HG03520 (cell line): ENCODE results near the gene PRKAR2A.
A peak's percentile ranks its signal among the peaks of the same experiment; 100 is the strongest.
"Not testable (repeated sequence)": the region's sequence is repeated elsewhere in the genome, so short reads cannot be mapped to it uniquely, and the experiment has no call there.

Experiments
- ATAC-seq: cut with Tn5 transposase; IDR thresholded peaks from one replicate; pipeline ENCODE4 v1.9.1; 2021; ENCODE audit warnings: mild to moderate bottlenecking, moderate library complexity; ENCODE audit not compliant: unreplicated experiment

The PRKAR2A gene

DNA sequence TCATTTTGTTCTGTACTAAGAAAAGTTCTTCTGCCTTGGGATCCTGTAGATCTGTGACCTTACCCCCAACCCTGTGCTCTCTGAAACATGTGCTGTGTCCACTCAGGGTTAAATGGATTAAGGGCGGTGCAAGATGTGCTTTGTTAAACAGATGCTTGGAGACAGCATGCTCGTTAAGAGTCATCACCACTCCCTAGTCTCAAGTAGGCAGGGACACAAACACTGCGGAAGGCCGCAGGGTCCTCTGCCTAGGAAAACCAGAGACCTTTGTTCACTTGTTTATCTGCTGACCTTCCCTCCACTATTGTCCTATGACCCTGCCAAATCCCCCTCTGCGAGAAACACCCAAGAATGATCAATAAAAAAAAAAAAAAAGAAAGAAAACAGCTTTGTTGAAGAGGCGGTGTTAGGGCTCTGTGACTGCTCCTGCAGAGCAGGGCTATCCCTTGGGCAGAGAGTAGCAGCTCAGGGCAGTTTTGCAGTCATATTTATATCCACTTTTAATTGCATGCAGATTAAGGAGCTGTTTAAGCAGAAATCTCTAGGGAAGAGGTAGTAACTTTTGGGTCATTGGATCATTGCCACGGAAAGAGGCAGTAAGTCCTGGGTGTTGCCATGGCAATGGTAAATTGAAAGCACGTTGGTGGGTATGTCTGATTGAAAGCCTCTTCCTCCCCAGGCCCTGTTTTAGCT, 112.5 kb downstream of the PRKAR2A start:
- ATAC-seq = not testable (repeated sequence)

DNA sequence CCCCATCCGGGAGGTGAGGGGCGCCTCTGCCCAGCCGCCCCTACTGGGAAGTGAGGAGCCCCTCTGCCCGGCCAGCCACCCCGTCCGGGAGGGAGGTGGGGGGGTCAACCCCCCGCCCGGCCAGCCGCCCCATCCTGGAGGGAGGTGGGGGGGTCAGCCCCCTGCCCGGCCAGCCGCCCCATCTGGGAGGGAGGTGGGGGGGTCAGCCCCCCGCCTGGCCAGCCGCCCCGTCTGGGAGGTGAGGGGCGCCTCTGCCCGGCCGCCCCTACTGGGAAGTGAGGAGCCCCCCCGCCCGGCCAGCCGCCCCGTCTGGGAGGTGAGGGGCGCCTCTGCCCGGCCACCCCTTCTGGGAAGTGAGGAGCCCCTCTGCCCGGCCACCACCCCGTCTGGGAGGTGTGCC, 113.1 kb downstream of the PRKAR2A start:
- not testable (repeated sequence) for ATAC-seq

DNA sequence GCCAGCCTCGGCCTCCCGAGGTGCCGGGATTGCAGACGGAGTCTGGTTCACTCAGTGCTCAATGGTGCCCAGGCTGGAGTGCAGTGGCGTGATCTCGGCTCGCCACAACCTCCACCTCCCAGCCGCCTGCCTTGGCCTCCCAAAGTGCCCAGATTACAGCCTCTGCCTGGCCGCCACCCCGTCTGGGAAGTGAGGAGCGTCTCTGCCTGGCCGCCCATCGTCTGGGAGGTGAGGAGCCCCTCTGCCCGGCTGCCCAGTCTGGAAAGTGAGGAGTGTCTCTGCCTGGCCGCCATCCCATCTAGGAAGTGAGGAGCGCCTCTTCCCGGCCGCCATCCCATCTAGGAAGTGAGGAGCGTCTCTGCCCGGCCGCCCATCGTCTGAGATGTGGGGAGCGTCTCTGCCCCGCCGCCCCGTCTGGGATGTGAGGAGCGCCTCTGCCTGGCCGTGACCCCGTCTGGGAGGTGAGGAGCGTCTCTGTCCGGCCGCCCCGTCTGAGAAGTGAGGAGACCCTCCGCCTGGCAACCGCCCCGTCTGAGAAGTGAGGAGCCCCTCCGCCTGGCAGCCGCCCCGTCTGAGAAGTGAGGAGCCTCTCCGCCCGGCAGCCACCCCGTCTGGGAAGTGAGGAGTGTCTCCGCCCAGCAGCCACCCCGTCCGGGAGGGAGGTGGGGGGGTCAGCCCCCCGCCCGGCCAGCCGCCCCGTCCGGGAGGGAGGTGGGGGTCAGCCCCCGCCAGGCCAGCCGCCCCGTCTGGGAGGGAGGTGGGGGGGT, 113.7 kb downstream of the PRKAR2A start:
- ATAC-seq = not testable (repeated sequence)

DNA sequence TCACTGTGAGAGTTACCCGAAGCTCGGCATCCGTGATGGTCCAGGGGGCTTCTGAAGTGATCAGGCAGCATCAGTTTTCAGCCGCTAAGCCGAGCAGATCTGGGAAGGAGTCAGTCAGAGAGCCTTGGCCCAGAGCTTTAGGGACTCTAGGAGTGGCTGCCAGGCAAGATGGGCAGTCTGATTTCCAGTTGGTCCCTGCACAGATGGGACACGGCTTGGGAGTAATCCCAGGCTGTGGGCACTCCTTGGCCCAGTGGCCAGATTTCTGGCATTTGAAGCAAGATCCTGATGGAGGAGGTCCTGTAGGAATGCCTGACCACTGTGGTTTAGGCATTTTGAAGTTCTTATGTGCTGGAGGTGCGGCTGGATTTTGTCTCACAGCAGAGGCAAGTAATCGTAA, 120.2 kb downstream of the PRKAR2A start:
- no peak for ATAC-seq

DNA sequence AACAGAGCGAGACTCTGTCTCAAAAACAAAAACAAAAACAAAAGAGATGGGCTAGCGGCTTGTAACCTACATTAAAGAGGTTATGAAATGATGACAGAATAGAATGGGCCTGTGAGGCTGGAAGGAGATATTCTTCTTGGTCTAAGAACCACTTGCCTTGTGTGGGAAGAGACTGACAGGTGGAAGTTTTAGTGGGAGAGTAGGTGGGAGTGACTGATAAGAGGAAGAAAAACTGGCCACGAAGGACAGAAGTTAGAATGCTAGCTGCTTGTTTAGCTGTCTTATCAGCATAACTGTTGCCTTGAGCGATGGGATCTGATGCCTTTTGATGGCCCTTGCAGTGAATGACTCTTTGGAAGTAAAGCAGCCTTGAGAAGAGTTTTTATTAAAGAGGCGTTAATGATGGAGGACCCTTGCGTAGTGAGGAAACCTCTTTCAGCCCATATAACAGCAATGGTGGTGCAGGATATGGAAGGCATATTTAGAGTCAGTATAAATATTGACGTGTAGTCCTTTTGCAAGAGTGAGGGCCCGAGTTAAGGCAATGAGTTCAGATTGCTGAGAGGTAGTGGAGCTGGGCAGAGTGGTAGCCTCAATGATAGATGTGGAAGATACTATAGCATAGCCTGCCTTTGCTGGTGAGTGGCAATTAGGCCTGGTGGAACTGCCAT, 122.4 kb downstream of the PRKAR2A start:
- ATAC-seq = not testable (repeated sequence)

DNA sequence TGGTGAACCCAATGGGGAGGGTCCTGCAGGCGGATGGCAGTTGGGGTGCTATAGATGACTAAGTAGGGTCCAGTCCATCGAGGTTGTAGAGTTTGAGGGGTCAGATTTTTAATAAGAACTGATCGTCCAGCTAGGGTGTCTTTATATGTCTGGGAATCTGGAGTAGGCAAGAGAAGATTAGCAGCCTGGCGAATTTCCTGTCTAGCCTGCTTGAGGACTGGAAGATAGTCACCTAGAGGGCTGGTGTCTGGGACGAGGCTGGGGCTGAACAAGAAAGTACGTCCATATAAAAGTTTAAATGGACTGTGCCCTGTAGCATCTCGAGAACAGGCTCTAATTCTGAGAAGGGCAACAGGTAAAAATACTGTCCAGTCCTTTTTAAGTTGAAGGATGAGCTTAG, 123.9 kb downstream of the PRKAR2A start:
- ATAC-seq = no peak

DNA sequence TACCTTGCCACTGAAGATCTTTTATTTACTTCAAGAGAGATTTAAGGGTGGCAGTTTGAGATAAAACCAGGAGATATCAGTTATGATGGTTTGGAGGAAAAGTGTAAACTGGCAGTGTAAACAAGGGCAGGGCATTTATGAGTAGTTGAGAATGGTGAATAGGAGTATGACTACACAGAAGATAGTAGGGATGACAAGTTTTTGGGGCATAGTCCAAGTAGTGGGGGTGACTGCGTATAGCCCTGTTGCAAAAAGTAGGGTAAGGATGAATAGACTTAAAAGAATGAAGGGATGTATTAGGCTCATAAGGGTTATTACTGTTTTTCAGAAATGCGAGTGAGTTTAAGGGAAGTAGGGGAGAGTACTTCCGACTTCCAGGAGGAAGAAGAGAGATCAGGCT, 124.4 kb downstream of the PRKAR2A start:
- ATAC-seq = not testable (repeated sequence)

DNA sequence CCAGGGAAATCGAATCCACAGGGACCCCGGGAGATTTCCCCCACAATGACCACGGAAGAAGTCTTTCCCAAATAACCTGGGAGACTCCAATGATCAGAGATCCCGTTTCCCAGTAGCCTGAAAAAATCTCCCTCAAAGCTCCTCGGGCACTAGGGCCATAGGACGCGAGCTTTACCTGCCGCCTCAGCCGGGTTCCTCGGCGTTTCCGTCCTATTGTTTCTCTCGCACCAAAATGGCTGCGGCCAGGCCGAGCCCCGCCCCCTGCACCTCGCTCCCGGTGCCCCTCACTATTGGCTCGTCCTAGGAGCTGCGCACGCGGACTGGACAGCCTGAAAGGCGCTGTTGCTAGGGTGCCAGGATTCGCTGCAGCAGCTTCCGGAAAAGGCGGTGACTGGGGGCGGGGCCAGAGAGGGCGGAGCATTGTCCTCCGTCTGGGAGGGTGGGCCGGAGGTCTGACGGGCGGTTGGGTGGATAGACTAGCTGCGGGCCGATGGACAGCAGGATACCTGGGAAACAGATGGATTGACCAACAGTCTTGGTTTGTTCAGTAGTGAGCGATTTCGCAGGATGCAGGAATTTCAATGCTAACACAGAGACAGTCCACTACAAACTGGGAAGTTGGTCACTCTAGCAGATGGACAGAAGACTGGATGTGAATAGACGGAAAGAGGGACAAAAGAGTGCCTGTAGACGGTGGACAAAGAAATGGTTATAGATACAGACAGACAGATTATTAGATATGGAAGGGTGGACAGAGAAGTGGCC, 130.5 kb downstream of the PRKAR2A start, which contains the start of gene IP6K2:
Gene IP6K2 (minus strand): TSS at position 240 of the 765 bp plus-strand sequence. CDS start 21,930 bp downstream, outside the sequence.
- peak; percentile 97 for ATAC-seq

DNA sequence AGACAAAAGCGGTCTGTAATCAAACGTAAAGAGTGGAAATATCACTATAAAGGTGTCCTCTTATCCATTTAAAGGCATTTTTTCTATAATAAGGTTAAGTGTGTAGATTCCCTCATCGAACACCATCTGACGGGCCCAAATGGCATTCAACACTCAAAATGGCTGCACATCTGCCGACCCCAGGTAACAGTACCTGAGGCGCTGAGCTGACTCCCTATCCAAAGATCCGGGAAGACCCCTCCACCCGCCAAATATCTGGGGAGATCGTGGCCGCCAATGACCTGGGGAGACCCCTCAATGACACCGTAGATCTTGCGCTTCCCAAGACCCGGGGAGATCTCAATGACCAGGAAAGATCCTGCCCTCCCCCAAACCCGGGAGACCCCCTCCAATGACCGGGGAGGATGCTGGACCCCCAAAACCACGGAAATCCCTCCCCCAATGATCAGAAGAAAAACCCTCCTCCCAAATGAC, 131.1 kb downstream of the PRKAR2A start:
- ATAC-seq = no peak

DNA sequence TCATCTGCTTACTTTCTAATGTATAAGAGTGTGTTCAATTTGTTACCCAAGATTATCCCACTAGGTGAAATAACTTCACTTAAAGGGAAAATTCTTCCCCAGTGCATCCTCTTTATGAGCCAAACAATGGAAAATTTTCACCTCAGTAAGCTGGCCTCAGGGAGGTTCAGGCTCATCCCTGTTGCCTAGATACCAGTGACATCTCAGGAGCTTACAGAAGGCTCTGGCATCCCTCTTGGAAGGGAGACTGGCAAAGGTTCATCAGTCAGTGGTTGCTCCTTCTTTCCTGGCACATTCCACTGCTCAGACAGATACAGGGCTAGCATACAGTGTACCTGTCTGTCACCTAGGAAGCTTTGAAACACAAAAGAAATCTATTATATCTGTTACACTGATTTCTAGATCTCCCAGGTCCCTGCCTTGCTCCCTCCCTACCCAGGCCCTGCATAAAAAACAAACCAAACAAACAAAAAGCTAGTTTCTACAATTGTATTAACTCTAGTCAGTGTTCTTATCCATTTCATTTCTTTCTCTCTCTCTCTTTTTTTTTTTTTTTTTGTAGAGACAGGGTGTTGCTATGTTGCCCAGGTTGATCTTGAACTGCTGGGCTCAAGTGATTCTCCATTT, 132.4 kb downstream of the PRKAR2A start:
- no peak for ATAC-seq

DNA sequence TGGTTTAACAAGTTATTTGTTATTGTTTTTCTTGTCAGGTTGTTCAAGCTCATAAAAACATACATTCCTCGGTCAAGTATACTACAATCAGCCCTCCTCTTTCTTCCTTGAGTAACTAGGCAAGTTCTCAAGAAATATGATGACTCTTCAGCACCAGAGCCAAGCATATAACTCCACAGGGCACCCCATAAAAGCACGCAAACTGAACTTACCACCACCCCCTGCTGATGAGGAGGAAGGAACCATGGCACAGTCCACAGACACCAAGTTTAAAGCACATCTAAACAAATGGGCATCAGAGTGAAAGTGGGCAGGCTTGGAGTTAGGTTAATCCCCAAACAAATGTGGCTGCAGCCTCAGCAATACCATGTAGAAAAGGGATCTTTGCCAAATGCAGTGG, 135.9 kb downstream of the PRKAR2A start:
- ATAC-seq = no peak

DNA sequence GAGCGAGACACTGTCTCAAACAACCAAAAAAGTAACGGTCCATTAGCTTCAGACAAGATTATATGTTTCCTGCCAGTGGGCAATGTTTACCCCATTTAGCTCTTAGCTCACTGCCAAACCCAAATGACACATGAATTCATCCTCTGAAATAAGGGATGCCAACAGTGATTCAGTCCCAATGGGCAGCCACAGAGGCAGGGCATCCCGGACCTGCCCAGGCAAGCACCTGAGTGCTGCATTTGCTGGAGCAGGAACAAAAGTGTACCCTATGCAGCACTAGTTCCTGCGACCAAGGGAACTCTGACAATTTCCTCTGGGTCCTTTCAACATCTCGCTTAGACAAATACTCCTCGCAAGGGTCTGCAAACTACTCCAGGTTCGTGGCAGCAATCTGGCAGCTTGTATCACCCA, 138.6 kb downstream of the PRKAR2A start:
- ATAC-seq = no peak

DNA sequence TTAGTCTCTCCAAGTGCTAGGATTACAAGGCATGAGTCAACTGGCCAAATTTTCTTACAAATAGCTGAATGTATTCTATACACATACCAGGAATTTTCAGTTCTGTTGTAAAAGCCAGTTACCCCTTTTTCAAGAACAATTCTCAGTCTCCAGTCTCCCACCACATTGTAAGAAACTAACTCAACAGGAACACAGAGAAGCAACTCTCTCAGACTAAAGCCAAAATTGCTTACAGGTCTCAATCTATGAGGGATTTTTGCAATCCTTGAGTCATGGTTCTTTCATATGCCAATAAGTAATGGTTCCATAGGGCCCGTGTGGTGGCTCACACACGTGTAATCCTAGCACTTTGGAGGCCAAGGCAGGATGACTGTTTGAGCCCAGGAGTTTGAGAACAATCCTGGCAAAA, 139.2 kb downstream of the PRKAR2A start:
- ATAC-seq = no peak

DNA sequence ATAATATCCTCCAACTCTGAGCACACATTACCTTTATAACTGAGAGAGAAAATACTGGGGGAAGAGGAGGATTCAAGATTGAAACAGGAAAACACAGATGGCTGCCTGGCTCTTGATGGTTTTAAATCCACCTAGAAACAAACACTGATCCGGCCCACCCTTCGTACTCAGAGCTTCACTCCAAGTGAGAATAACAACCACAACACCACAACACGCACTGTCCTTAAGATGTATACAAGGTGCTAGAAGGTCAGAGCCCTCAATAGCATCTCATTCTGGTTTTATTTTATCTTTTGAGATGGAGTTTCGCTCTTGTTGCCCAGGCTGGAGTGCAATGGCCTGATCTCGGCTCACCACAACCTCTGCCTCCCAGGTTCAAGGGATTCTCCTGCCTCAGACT, 140.5 kb downstream of the PRKAR2A start:
- ATAC-seq = no peak

DNA sequence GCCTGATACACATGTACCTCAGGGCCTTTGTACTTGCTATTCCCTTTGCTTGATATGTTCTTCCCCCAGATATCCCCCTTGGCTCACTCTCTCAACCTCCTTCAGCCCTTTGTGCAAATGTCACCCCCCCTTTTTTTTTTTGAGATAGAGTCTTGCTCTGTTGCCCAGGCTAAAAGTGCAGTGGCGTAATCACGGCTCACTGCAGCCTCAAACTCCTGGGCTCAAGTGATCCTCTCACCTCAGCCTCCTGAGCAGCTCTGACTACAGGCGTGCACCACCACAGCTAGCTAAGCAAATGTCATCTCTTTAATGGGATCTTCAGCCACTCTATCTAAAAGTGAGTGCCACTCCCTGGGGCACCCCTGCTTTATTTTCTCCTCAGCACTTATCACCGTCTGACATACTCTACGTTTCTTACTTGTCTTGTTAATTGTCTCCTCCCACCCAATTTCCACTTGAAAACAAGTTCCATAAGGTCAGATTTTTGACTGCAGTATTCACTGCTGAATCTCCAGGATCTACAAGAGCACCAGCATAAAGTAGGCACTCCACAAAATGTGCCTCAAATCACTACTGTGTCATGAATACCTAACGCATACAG, 145.3 kb downstream of the PRKAR2A start:
- no peak for ATAC-seq

DNA sequence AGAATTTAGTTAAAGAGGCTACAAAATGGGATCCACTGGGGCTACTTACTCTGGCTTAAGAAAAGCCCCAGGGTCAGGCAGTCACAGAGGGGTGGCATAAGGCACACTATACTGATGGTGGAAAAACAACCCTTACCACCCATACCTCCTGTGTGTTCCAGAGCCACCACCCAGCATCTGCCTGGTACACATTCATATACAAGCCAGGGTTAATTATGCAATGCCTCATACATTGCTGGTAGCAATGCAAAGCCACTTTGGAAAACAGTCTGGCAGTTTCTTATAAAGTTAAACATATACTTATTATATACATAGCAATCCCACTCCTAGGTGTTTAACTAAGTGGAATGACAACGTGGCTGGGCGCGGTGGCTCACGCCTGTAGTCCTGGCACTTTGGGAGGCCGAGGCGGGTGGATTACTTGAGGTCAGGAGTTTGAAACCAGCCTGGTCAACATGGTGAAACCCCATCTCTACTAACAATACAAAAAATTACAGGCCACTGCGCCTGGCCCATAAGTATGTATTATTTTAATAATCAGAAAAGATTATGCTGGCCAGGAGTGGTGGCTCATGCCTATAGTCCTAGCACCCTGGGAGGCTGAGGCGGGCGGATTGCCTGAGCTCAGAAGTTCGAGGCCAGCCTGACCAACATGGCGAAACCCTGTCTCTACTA, 146.8 kb downstream of the PRKAR2A start:
- no peak for ATAC-seq

DNA sequence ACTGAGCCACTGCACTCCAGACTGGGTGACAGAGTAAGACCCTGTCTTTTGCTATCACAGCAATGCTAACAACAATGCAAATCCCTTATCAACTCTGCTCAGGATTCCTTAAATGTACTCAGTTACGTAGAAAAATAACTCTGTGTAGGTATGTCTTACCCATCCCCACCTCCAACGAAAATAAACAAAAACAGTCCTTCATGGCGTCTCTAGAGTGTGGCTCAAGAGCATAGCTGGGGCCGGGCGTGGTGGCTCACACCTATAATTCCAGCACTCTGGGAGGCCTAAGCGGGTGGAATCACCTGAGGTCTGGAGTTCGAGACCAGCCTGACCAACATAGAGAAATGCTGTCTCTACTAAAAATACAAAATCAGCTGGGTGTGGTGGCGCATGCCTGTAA, 148.8 kb downstream of the PRKAR2A start:
- no peak for ATAC-seq

DNA sequence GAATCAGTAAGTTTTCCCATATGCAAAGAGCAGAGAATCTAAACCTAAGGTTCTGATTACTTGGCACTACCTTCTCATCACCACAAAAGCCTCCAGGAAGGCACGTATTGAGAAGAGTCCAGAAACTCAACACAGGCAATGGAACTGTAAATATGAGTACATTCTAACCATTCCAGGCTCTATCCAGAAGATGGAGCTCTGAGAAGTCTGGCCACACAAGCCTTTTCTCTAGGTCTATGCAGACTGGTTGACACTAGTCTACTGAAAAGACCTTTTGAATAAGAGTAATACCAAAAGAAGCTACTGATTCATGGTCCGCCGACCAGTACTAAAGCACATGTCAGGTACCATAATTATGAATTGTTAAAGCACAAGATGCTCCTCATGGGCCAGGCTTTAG, 149.7 kb downstream of the PRKAR2A start:
- ATAC-seq = no peak

DNA sequence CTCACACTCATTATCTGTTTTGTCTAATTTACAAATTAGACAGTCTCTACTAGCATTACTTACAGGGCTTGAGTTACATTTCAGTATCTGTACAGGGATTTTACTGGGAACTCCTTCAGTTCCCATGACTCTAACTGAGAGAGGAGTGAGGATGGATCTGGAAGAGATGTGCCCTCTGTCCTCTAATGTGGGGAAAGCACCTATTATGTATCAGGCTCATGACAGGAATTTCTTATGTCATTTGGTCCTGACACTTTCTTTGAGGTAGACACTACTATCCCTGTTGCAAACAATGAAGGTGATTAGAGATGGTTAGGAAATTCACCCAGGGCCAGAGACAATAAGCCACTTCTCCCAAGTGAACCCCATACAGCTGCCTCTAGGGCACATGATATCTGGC, 151.1 kb downstream of the PRKAR2A start:
- no peak for ATAC-seq
